ENCODE results near the gene WIPI1.
"Not testable (repeated sequence)": the region's sequence is repeated elsewhere in the genome, so short reads cannot be mapped to it uniquely, and the experiment has no call there.

WIPI1 gene

GRCh38 chr17:68497885-68498319 lies 40.6 kb upstream of the WIPI1 start:
- ChIA-PET POLR2A (no interaction called here), CTCF (no interaction called here)
- no peak for DNase-seq (ENCODE audit: extremely low spot score)
- TF ChIP-seq HDGF (IDR thresholded peaks at IDR 0.05; ENCODE audit: borderline replicate concordance), result no peak
- TF ChIP-seq FOXK2 (IDR thresholded peaks at IDR 0.05), result no peak
- TF ChIP-seq L3MBTL2 (conservative IDR thresholded peaks at IDR 0.05), result no peak
- TF ChIP-seq LEF1 (IDR thresholded peaks at IDR 0.05; ENCODE audit: borderline replicate concordance), result no peak
- TF ChIP-seq PKNOX1 (IDR thresholded peaks at IDR 0.05), result no peak
- no peak for TF ChIP-seq CTBP1 (IDR thresholded peaks at IDR 0.05; ENCODE audit: borderline replicate concordance)
- TF ChIP-seq SUZ12 (IDR thresholded peaks at IDR 0.05), result no peak
- TF ChIP-seq TARDBP (IDR thresholded peaks at IDR 0.05), result no peak
- no peak for TF ChIP-seq FOXM1 (IDR thresholded peaks at IDR 0.05; ENCODE audit: borderline replicate concordance)
- TF ChIP-seq ZNF384 (IDR thresholded peaks at IDR 0.05), result no peak
- no peak for TF ChIP-seq SP1 (IDR thresholded peaks at IDR 0.05)
- TF ChIP-seq BHLHE40 (IDR thresholded peaks at IDR 0.05; ENCODE audit: borderline replicate concordance), result no peak
- no peak for TF ChIP-seq ELF4 (IDR thresholded peaks at IDR 0.05)
- TF ChIP-seq FOXA1 (IDR thresholded peaks at IDR 0.05), result no peak
- TF ChIP-seq ARNT (IDR thresholded peaks at IDR 0.05), result no peak
- TF ChIP-seq NFRKB (IDR thresholded peaks at IDR 0.05), result no peak

- TF ChIP-seq FOXA1 (IDR thresholded peaks at IDR 0.05) (no peak), SP1 (IDR thresholded peaks at IDR 0.05) (no peak), ARNT (IDR thresholded peaks at IDR 0.05) (no peak), TARDBP (IDR thresholded peaks at IDR 0.05) (no peak), ELF4 (IDR thresholded peaks at IDR 0.05) (no peak), PKNOX1 (IDR thresholded peaks at IDR 0.05) (no peak)
- no peak for DNase-seq (ENCODE audit: extremely low spot score)
- ChIA-PET POLR2A (interaction anchor here (1.2 kb wide), 1 partner anchor 17 kb away, joined by 4 read pairs; the partner anchor contains the start of gene PRKAR1A), CTCF (no interaction called here)
These were observed 37.8 kb upstream of the WIPI1 start for GRCh38 chr17:68495081-68495480.

GRCh38 chr17:68492394-68493054 lies 35.2 kb upstream of the WIPI1 start:
- CTCF ChIA-PET; POLR2A ChIA-PET; DNase-seq (ENCODE audit: extremely low spot score): not testable (repeated sequence)

GRCh38 chr17:68491381-68492231 lies 34.3 kb upstream of the WIPI1 start:
- TF ChIP-seq LEF1 (IDR thresholded peaks at IDR 0.05; ENCODE audit: borderline replicate concordance), result no peak
- no peak for TF ChIP-seq HDGF (IDR thresholded peaks at IDR 0.05; ENCODE audit: borderline replicate concordance)
- no peak for TF ChIP-seq SUZ12 (IDR thresholded peaks at IDR 0.05)
- TF ChIP-seq FOXM1 (IDR thresholded peaks at IDR 0.05; ENCODE audit: borderline replicate concordance), result no peak
- TF ChIP-seq FOXK2 (IDR thresholded peaks at IDR 0.05), result no peak
- no peak for TF ChIP-seq SP1 (IDR thresholded peaks at IDR 0.05)
- TF ChIP-seq PKNOX1 (IDR thresholded peaks at IDR 0.05), result no peak
- TF ChIP-seq L3MBTL2 (conservative IDR thresholded peaks at IDR 0.05), result no peak
- no peak for TF ChIP-seq TARDBP (IDR thresholded peaks at IDR 0.05)
- no peak for TF ChIP-seq BHLHE40 (IDR thresholded peaks at IDR 0.05; ENCODE audit: borderline replicate concordance)
- no peak for TF ChIP-seq ELF4 (IDR thresholded peaks at IDR 0.05)
- ChIA-PET POLR2A (no interaction called here), CTCF (no interaction called here)
- no peak for DNase-seq (ENCODE audit: extremely low spot score)

- no peak for DNase-seq (ENCODE audit: extremely low spot score)
- POLR2A ChIA-PET, result no interaction called here
- CTCF ChIA-PET, result no interaction called here
- TF ChIP-seq FOXA1 (IDR thresholded peaks at IDR 0.05) (no peak), BHLHE40 (IDR thresholded peaks at IDR 0.05; ENCODE audit: borderline replicate concordance) (no peak), FOXK2 (IDR thresholded peaks at IDR 0.05) (no peak), SP1 (IDR thresholded peaks at IDR 0.05) (no peak), LEF1 (IDR thresholded peaks at IDR 0.05; ENCODE audit: borderline replicate concordance) (no peak), FOXM1 (IDR thresholded peaks at IDR 0.05; ENCODE audit: borderline replicate concordance) (no peak), PKNOX1 (IDR thresholded peaks at IDR 0.05) (no peak), TARDBP (IDR thresholded peaks at IDR 0.05) (no peak), ARNT (IDR thresholded peaks at IDR 0.05) (no peak), ELF4 (IDR thresholded peaks at IDR 0.05) (no peak), CTBP1 (IDR thresholded peaks at IDR 0.05; ENCODE audit: borderline replicate concordance) (no peak), ZNF384 (IDR thresholded peaks at IDR 0.05) (no peak), L3MBTL2 (conservative IDR thresholded peaks at IDR 0.05) (no peak), HDGF (IDR thresholded peaks at IDR 0.05; ENCODE audit: borderline replicate concordance) (no peak), NFRKB (IDR thresholded peaks at IDR 0.05) (no peak), SUZ12 (IDR thresholded peaks at IDR 0.05) (no peak)
These were observed 32.6 kb upstream of the WIPI1 start for GRCh38 chr17:68489919-68490318.

Data from HEK293T (cell line).